ENCODE data around the gene F13B.

GRCh38 chr1:197092491-197093023, 25.5 kb upstream of the F13B start:
- TF ChIP-seq CTCF (tag by site-specific recombination; IDR thresholded peaks at IDR 0.05) (no peak), ZNF677 (tag by site-specific recombination; IDR thresholded peaks at IDR 0.05) (no peak)

All from HEK293 (cell line).